Measurements from ENCODE around the gene CNN2. TPM values are rescaled to one million over a fixed set of nuclear protein-coding genes. Genes with fewer than 3 reads are reported as not detected.

The CNN2 gene
- total and polyA plus RNA-seq, 2 donors (not counting 1 experiment from before 2014, with no cell fraction given): 198 to 301 TPM

DNA sequence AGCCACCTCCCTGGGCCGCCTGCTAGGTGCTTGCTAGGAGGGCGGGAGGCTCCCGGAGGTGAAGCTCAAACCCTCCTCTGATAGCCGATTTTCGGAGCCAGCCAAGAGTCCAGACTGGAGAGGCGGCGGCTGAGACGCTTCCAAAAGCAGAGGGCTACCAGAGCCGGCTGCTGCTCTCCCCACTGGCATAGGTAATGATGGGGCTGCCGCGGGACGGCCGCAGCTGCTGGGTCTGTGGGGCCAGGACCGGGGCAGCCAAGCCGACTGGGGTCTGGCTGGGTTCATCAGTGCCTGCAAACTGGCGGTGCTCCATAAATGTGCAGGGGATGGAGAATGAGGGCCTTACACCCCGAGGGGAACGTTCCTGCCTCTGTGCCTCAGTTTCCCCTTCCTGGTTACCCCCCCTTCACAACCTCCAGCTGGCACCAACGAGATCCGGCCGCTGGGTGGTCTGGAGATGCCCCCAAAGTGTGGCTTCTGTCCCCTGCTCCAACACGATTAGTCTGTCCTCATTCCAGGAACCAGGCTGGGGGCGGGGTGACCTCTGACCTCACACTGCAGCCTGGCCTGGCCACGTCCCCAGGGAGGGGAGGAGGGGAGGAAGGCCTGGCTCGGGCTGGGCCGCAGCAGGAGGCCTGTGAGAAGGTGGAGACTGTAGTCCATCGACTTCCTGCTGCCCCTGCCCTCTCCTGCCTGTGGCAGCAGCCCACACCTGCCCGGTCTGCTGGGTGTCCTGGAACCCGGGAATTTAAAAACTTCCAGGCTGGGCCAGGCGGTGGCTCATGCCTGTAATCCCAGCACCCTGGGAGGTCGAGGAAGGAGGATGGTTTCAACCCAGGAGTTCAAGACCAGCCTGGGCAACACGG lies 46.0 kb upstream of the CNN2 start:
- H3K79me2 ChIP-seq (ENCODE audit: control insufficient read depth, insufficient read depth, low read length): peaks cover 8% of the 10 kb centered on the region
- WGBS (ENCODE audit: insufficient coverage): 79% methylated on average over 26 of the region's 32 CpGs
- H3K4me3 Mint-ChIP-seq: no peak overlapping the region
- no peaks in the 10 kb centered on the region for H4K20me1 ChIP-seq (ENCODE audit: control insufficient read depth, insufficient read depth, low read length, poor library complexity, severe bottlenecking)
- no peaks in the 10 kb centered on the region for H3K36me3 ChIP-seq (replicated peaks in 1 of 2; ENCODE audit: control extremely low read depth in 1 of 2, control insufficient read depth in 1 of 2, extremely low read depth in 1 of 2, insufficient read depth in 2 of 2, low read length in 1 of 2)
- ChIA-PET POLR2A (interaction anchor here (0.7 kb wide), 1 partner anchor 26 kb away, joined by 3 read pairs; no protein-coding TSS in a partner anchor), CTCF (interaction anchor here (0.6 to 5.3 kb wide), 6 partner anchors 9 to 322 kb away, joined by 3 to 143 read pairs (median 3); no protein-coding TSS in a partner anchor)
- no peak overlapping the region for H3K27ac Mint-ChIP-seq
- no peak overlapping the region for H2AFZ ChIP-seq (ENCODE audit: insufficient read depth, low read depth, low read length, poor library complexity, severe bottlenecking)
- H3K27ac ChIP-seq (ENCODE audit: low read length in 2 of 2): no peak overlapping the region
- peaks cover 19 to 26% of the 10 kb centered on the region in 2 donors for H3K4me1 ChIP-seq (ENCODE audit: control insufficient read depth in 2 of 2, insufficient read depth in 2 of 2, low read length in 2 of 2)
- no peaks in the 10 kb centered on the region for H3K9me3 Mint-ChIP-seq (ENCODE audit: insufficient read depth)
- H3K4me2 ChIP-seq (replicated peaks; ENCODE audit: low read depth, low read length, poor library complexity, severe bottlenecking): no peak overlapping the region
- ATAC-seq (ENCODE audit: low read depth) (no peak), DNase-seq (no peak)
- H3K4me1 Mint-ChIP-seq: peaks cover 11% of the 10 kb centered on the region
- no peak overlapping the region for H3K4me3 ChIP-seq (ENCODE audit: control extremely low read depth in 1 of 5, extremely low read depth in 1 of 5, insufficient read depth in 1 of 5, low read depth in 2 of 5, low read length in 4 of 5)
- no peaks in the 10 kb centered on the region for H3K27me3 ChIP-seq (replicated peaks in 1 of 4; ENCODE audit: control extremely low read depth in 1 of 4, control insufficient read depth in 3 of 4, insufficient read depth in 4 of 4, low read length in 3 of 4)
- no peak for TF ChIP-seq EZH2 (IDR thresholded peaks at IDR 0.05; ENCODE audit: borderline replicate concordance, insufficient read depth, low read depth, low read length, poor library complexity, severe bottlenecking)
- H3K27me3 Mint-ChIP-seq: no peaks in the 10 kb centered on the region
- intact Hi-C loops (cut with micrococcal nuclease): no loop called here
- no peaks in the 10 kb centered on the region for H3K9me3 ChIP-seq (ENCODE audit: control extremely low read depth in 1 of 3, control insufficient read depth in 2 of 3, insufficient read depth in 1 of 3, low read length in 2 of 3)
- no peak overlapping the region for H3K9ac ChIP-seq (ENCODE audit: low read length)

DNA sequence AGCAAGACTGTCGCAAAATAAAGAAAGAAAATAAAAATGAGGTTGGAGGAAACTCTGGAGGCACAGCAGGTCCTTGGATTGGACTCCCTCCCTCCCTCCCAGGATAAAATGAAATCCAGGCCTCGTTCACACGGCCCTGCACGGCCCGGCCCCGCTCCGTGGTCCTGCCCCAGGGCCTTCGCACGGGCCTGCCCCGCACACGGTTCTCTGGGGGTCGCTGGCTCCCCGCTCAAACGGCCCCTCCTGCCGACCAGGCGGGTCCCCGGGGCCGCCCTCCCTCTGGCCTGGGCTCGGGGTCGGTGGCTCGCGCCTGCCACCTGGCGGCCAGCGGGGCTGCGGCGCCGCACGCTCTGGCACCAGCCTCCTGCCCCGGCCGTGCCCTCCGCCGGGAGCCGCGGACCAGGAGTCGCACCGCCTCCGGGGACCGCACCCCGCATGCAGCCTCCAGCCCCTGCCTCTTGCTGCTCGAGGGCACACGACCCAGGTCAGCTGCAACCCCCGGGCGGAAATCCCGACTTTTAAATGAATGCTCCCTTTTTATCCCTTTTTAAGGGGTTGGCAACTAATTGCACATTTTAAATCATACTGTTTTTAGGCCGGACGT lies 43.7 kb upstream of the CNN2 start:
- H3K4me2 ChIP-seq (replicated peaks; ENCODE audit: low read depth, low read length, poor library complexity, severe bottlenecking): peak overlapping the region; percentile 80
- ATAC-seq (ENCODE audit: low read depth) (peak; percentile 73), DNase-seq (peak; percentile 86)
- H3K4me3 ChIP-seq (ENCODE audit: control extremely low read depth in 1 of 5, extremely low read depth in 1 of 5, insufficient read depth in 1 of 5, low read depth in 2 of 5, low read length in 4 of 5): peak overlapping the region in 2 of 5 experiments; percentile 10 to 36
- H3K27me3 ChIP-seq (replicated peaks in 1 of 4; ENCODE audit: control extremely low read depth in 1 of 4, control insufficient read depth in 3 of 4, insufficient read depth in 4 of 4, low read length in 3 of 4): no peaks in the 10 kb centered on the region
- peaks cover 19 to 27% of the 10 kb centered on the region in 2 donors for H3K4me1 ChIP-seq (ENCODE audit: control insufficient read depth in 2 of 2, insufficient read depth in 2 of 2, low read length in 2 of 2)
- peaks cover 17% of the 10 kb centered on the region for H3K79me2 ChIP-seq (ENCODE audit: control insufficient read depth, insufficient read depth, low read length)
- no peaks in the 10 kb centered on the region for H3K9me3 ChIP-seq (ENCODE audit: control extremely low read depth in 1 of 3, control insufficient read depth in 2 of 3, insufficient read depth in 1 of 3, low read length in 2 of 3)
- TF ChIP-seq EZH2 (IDR thresholded peaks at IDR 0.05; ENCODE audit: borderline replicate concordance, insufficient read depth, low read depth, low read length, poor library complexity, severe bottlenecking): no peak
- TF ChIP-seq, protein P1, sequence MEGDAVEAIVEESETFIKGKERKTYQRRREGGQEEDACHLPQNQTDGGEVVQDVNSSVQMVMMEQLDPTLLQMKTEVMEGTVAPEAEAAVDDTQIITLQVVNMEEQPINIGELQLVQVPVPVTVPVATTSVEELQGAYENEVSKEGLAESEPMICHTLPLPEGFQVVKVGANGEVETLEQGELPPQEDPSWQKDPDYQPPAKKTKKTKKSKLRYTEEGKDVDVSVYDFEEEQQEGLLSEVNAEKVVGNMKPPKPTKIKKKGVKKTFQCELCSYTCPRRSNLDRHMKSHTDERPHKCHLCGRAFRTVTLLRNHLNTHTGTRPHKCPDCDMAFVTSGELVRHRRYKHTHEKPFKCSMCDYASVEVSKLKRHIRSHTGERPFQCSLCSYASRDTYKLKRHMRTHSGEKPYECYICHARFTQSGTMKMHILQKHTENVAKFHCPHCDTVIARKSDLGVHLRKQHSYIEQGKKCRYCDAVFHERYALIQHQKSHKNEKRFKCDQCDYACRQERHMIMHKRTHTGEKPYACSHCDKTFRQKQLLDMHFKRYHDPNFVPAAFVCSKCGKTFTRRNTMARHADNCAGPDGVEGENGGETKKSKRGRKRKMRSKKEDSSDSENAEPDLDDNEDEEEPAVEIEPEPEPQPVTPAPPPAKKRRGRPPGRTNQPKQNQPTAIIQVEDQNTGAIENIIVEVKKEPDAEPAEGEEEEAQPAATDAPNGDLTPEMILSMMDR (IDR thresholded peaks at IDR 0.05): peak; percentile 93
- under 1% methylated on average over 43 of the region's 46 CpGs for WGBS (ENCODE audit: insufficient coverage)
- Mint-ChIP-seq H3K27me3 (no peaks in the 10 kb centered on the region), H3K4me3 (peak overlapping the region; percentile 16), H3K27ac (peak overlapping the region; percentile 20), H3K9me3 (ENCODE audit: insufficient read depth) (no peaks in the 10 kb centered on the region), H3K4me1 (peaks cover 16% of the 10 kb centered on the region)
- POLR2A ChIA-PET: interaction anchor here (0.9 to 2.1 kb wide), 3 partner anchors 58 to 122 kb away, joined by 4 to 10 read pairs (median 5); no protein-coding TSS in a partner anchor
- H2AFZ ChIP-seq (ENCODE audit: insufficient read depth, low read depth, low read length, poor library complexity, severe bottlenecking): peak overlapping the region; percentile 65
- no peak overlapping the region for H3K27ac ChIP-seq (ENCODE audit: low read length in 2 of 2)
- peak overlapping the region; percentile 23 for H3K9ac ChIP-seq (ENCODE audit: low read length)
- intact Hi-C loops (cut with micrococcal nuclease): loop anchor here (1.0 to 2.0 kb wide), 2 partner anchors 61 to 120 kb away; no protein-coding TSS in a partner anchor
- peaks cover 0 to 6% of the 10 kb centered on the region in 2 experiments for H3K36me3 ChIP-seq (replicated peaks in 1 of 2; ENCODE audit: control extremely low read depth in 1 of 2, control insufficient read depth in 1 of 2, extremely low read depth in 1 of 2, insufficient read depth in 2 of 2, low read length in 1 of 2)
- CTCF ChIA-PET: interaction anchor here (1.1 to 5.3 kb wide), 11 partner anchors 8 to 128 kb away, joined by 3 to 143 read pairs (median 5); partner anchors contain the start of gene CFD
- H4K20me1 ChIP-seq (ENCODE audit: control insufficient read depth, insufficient read depth, low read length, poor library complexity, severe bottlenecking): no peaks in the 10 kb centered on the region

All from B cell (primary cell).